Measurements from ENCODE around the gene P2RX7.

Gene P2RX7

GRCh38 chr12:121110211-121110940 lies 22.3 kb upstream of the P2RX7 start:
- DNase-seq (ENCODE audit: extremely low read depth in 1 of 2, low read depth in 1 of 2), result peak in 1 of 2 donors; percentile 39

GRCh38 chr12:121111684-121112083 lies 21.0 kb upstream of the P2RX7 start:
- no peak for DNase-seq (ENCODE audit: extremely low read depth in 1 of 2, low read depth in 1 of 2)

- DNase-seq (ENCODE audit: extremely low read depth in 1 of 2, low read depth in 1 of 2), result no peak
Observed at GRCh38 chr12:121112496-121112895, 20.2 kb upstream of the P2RX7 start.

- DNase-seq (ENCODE audit: extremely low read depth in 1 of 2, low read depth in 1 of 2), result no peak
Observed at GRCh38 chr12:121113057-121113456, 19.6 kb upstream of the P2RX7 start.

- DNase-seq (ENCODE audit: extremely low read depth in 1 of 2, low read depth in 1 of 2), result no peak
Observed at GRCh38 chr12:121114019-121114639, 18.5 kb upstream of the P2RX7 start.

- no peak for DNase-seq (ENCODE audit: extremely low read depth in 1 of 2, low read depth in 1 of 2)
Observed at GRCh38 chr12:121114806-121115205, 17.9 kb upstream of the P2RX7 start.

GRCh38 chr12:121115530-121115929 lies 17.1 kb upstream of the P2RX7 start:
- DNase-seq (ENCODE audit: extremely low read depth in 1 of 2, low read depth in 1 of 2), result no peak

- no peak for DNase-seq (ENCODE audit: extremely low read depth in 1 of 2, low read depth in 1 of 2)
Observed at GRCh38 chr12:121116318-121117225, 16.1 kb upstream of the P2RX7 start.

- no peak for DNase-seq (ENCODE audit: extremely low read depth in 1 of 2, low read depth in 1 of 2)
Observed at GRCh38 chr12:121117226-121117777, 15.4 kb upstream of the P2RX7 start.

- no peak for DNase-seq (ENCODE audit: extremely low read depth in 1 of 2, low read depth in 1 of 2)
Observed at GRCh38 chr12:121120323-121120722, 12.4 kb upstream of the P2RX7 start.

GRCh38 chr12:121120989-121121755 lies 11.5 kb upstream of the P2RX7 start:
- DNase-seq (ENCODE audit: extremely low read depth in 1 of 2, low read depth in 1 of 2), result no peak

GRCh38 chr12:121121805-121122204 lies 10.9 kb upstream of the P2RX7 start:
- DNase-seq (ENCODE audit: extremely low read depth in 1 of 2, low read depth in 1 of 2), result no peak

GRCh38 chr12:121123488-121123887 lies 9.2 kb upstream of the P2RX7 start:
- DNase-seq (ENCODE audit: extremely low read depth in 1 of 2, low read depth in 1 of 2), result no peak

GRCh38 chr12:121124402-121125109 lies 8.1 kb upstream of the P2RX7 start:
- DNase-seq (ENCODE audit: extremely low read depth in 1 of 2, low read depth in 1 of 2), result peak in 1 of 2 donors; percentile 25

GRCh38 chr12:121127501-121127900 lies 5.2 kb upstream of the P2RX7 start:
- DNase-seq (ENCODE audit: extremely low read depth in 1 of 2, low read depth in 1 of 2), result no peak

GRCh38 chr12:121128908-121129810 lies 3.5 kb upstream of the P2RX7 start:
- DNase-seq (ENCODE audit: extremely low read depth in 1 of 2, low read depth in 1 of 2), result peak; percentile 55 to 83

- DNase-seq (ENCODE audit: extremely low read depth in 1 of 2, low read depth in 1 of 2), result no peak
Observed at GRCh38 chr12:121129811-121130147, 2.9 kb upstream of the P2RX7 start.

- no peak for DNase-seq (ENCODE audit: extremely low read depth in 1 of 2, low read depth in 1 of 2)
Observed at GRCh38 chr12:121130866-121131373, 1.8 kb upstream of the P2RX7 start.

GRCh38 chr12:121131941-121132341 lies 735 bp upstream of the P2RX7 start:
- DNase-seq (ENCODE audit: extremely low read depth in 1 of 2, low read depth in 1 of 2), result no peak

Data from stimulated activated CD8-positive, alpha-beta memory T cell treated with anti-CD3 and anti-CD28 coated beads, Interleukin-7, amount 100 ng/mL, for 48 hours (primary cell).